Lower lobe of right lung (tissue), 2 donors: Measurements from ENCODE around the gene SEL1L2. TPM values are rescaled to one million over a fixed set of nuclear protein-coding genes. Genes with fewer than 3 reads are reported as not detected.

ENCODE experiments used
- ATAC-seq, 2 donors: fragments of 200-7000 bp; cut with Tn5 transposase; one replicate each; pipeline ENCODE4 v1.9.1; 2020 to 2022; ENCODE audit warnings: mild to moderate bottlenecking in 2 of 2, moderate library complexity in 2 of 2
- DNase-seq: peaks from one replicate; pipeline ENCODE4 v3.0.0-alpha.2; 2020
- H3K27ac ChIP-seq: fragments of 200-600 bp; one replicate; pipeline ENCODE4 v1.8.0; 2022
- H3K27me3 ChIP-seq: fragments of 200-600 bp; one replicate; pipeline ENCODE4 v1.8.0; 2022; ENCODE audit warnings: low read depth
- H3K36me3 ChIP-seq: fragments of 200-600 bp; one replicate; pipeline ENCODE4 v1.8.0; 2022; ENCODE audit warnings: mild to moderate bottlenecking
- H3K4me1 ChIP-seq: fragments of 200-600 bp; one replicate; pipeline ENCODE4 v1.8.0; 2022
- H3K4me3 ChIP-seq: fragments of 200-600 bp; one replicate; pipeline ENCODE4 v1.8.0; 2022; ENCODE audit warnings: mild to moderate bottlenecking
- H3K9me3 ChIP-seq: fragments of 200-600 bp; one replicate; pipeline ENCODE4 v1.8.0; 2022
- CTCF ChIP-seq: fragments of 200-600 bp; IDR thresholded peaks from one replicate; pipeline ENCODE4 v1.8.0; 2022; ENCODE audit warnings: antibody characterized with exemption, mild to moderate bottlenecking
- intact Hi-C: fragments of 100-400 bp; cut with DNase I; formaldehyde crosslinking; loops from one replicate; pipeline ENCODE4 v1.11.0; 2022
- total RNA-seq: library from RNA; stranded (reverse); fragmentation: NEBNext Ultra II Directional; extraction: Animal tissue kit (Norgen Biotek cat#: 25700); gene quantifications from one replicate; pipeline ENCODE4 v1.2.1, GENCODE V29; 2021
- donor health status: DM: no; HTN: yes; CAD: no; lungs with severe emphysema.

The SEL1L2 gene
- total RNA-seq, 1 donor from 2014 or later, result not detected

- Histone ChIP-seq H3K36me3 (no peaks in the 10 kb centered on the region), H3K27me3 (no peaks in the 10 kb centered on the region), H3K4me3 (no peak overlapping the region), H3K9me3 (peaks cover 6% of the 10 kb centered on the region), H3K4me1 (no peaks in the 10 kb centered on the region), H3K27ac (no peak overlapping the region)
- no peak for TF ChIP-seq CTCF
- intact Hi-C loops, result no loop called here
- ATAC-seq (no peak), DNase-seq (no peak)
These were observed 18.8 kb upstream of the SEL1L2 start for GRCh38 chr20:14009208-14009607.

- Histone ChIP-seq H3K36me3 (no peaks in the 10 kb centered on the region), H3K4me1 (no peaks in the 10 kb centered on the region), H3K27ac (no peak overlapping the region), H3K9me3 (no peaks in the 10 kb centered on the region), H3K4me3 (no peak overlapping the region), H3K27me3 (no peaks in the 10 kb centered on the region)
- ATAC-seq, result no peak
- intact Hi-C loops, result no loop called here
- DNase-seq, result no peak
- TF ChIP-seq CTCF, result no peak
These were observed 15.6 kb upstream of the SEL1L2 start for GRCh38 chr20:14005996-14006395.

- ATAC-seq (no peak), DNase-seq (no peak)
- Histone ChIP-seq H3K4me1 (no peaks in the 10 kb centered on the region), H3K9me3 (no peaks in the 10 kb centered on the region), H3K4me3 (no peak overlapping the region), H3K36me3 (no peaks in the 10 kb centered on the region), H3K27ac (no peak overlapping the region), H3K27me3 (no peaks in the 10 kb centered on the region)
- no peak for TF ChIP-seq CTCF
- intact Hi-C loops, result no loop called here
These were observed 10.5 kb upstream of the SEL1L2 start for GRCh38 chr20:14000917-14001316.

- Histone ChIP-seq H3K36me3 (no peaks in the 10 kb centered on the region), H3K4me3 (peak overlapping the region; percentile 69), H3K4me1 (no peaks in the 10 kb centered on the region), H3K27ac (no peak overlapping the region), H3K27me3 (peaks cover 6% of the 10 kb centered on the region), H3K9me3 (peaks cover 16% of the 10 kb centered on the region)
- DNase-seq, result no peak
- ATAC-seq, result peak in 1 of 2 donors; percentile 4
- intact Hi-C loops, result no loop called here
- TF ChIP-seq CTCF, result no peak
These were observed 5.9 kb upstream of the SEL1L2 start for GRCh38 chr20:13996265-13996664.

GRCh38 chr20:13995841-13996240 lies 5.4 kb upstream of the SEL1L2 start:
- H3K27me3 ChIP-seq, result peaks cover 6% of the 10 kb centered on the region
- no peak for TF ChIP-seq CTCF
- peak overlapping the region; percentile 60 for H3K27ac ChIP-seq
- no peaks in the 10 kb centered on the region for H3K36me3 ChIP-seq
- ATAC-seq, result peak; percentile 76 to 80
- H3K4me3 ChIP-seq, result peak overlapping the region; percentile 69
- peak; percentile 74 for DNase-seq
- peaks cover 16% of the 10 kb centered on the region for H3K9me3 ChIP-seq
- H3K4me1 ChIP-seq, result no peaks in the 10 kb centered on the region
- intact Hi-C loops, result no loop called here
